ENCODE measurements around the gene GJA9. TPM values are rescaled to one million over a fixed set of nuclear protein-coding genes. Genes with fewer than 3 reads are reported as not detected.
"Not testable (repeated sequence)": the region's sequence is repeated elsewhere in the genome, so short reads cannot be mapped to it uniquely, and the experiment has no call there.

The GJA9 gene
- total RNA-seq (2014; rRNA removed; shearing (Covaris generic)), result not detected in 2 replicates

DNA sequence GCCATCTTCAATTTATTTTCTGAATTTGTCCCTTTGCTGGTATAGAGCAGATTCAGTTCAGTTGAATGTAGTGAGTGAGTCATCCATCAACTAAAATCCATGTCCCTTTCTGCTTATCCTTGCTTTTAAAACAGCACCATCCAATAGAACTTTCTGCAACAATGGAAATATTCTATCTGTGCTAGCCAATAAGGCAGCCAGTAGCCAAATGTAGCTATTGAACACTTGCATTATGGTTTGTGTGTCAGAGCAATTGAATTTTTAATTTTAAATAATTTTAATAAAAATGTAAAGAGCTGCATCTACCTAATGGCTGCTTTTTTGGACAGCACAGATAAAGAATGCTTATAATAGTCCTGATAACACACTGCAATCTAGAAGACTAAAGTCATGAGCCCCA is at the start of gene GJA9:
TSS of gene GJA9 (minus strand) at position 101 of the 400 bp plus-strand sequence. CDS start 5,489 bp downstream, outside the sequence.
- Histone ChIP-seq H3K36me3 (no peaks in the 10 kb centered on the region), H3K27ac (no peak within 1 kb of the TSS), H3K4me3 (no peak within 1 kb of the TSS), H3K27me3 (replicated peaks) (no peaks in the 10 kb centered on the region), H3K9me3 (replicated peaks) (no peaks in the 10 kb centered on the region), H3K4me1 (replicated peaks) (no peaks in the 10 kb centered on the region)
- no peak for DNase-seq (ENCODE audit: low read depth in 1 of 2, low spot score in 2 of 2)

- no peak overlapping the region for H3K27ac ChIP-seq
- no peaks in the 10 kb centered on the region for H3K36me3 ChIP-seq
- no peaks in the 10 kb centered on the region for H3K9me3 ChIP-seq (replicated peaks)
- H3K4me1 ChIP-seq (replicated peaks), result no peaks in the 10 kb centered on the region
- no peaks in the 10 kb centered on the region for H3K27me3 ChIP-seq (replicated peaks)
- no peak for DNase-seq (ENCODE audit: low read depth in 1 of 2, low spot score in 2 of 2)
- no peak overlapping the region for H3K4me3 ChIP-seq
Observed at GRCh38 chr1:38929476-38929875, 48.1 kb upstream of the GJA9 start.

DNA sequence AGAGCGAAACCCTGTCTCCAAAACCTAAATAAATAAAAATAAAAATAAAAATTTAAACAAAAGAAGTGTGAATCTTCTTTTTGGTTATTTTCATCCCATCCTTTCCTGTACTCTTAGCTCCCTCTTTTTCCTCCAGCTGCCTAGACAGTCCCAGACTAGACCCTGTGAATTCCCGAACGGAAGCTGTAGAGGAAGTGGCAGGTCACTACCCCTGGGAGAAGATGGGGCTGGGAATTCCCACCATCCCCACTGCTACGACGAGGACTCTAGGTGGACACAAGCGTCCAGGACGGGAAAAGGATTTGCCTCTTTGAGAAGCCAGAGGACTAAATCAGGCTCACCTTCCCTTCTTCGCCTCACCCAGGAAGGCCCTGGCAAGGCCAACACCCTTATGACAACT is 47.7 kb upstream of the GJA9 start:
- Histone ChIP-seq H3K36me3 (no peaks in the 10 kb centered on the region), H3K9me3 (replicated peaks) (no peaks in the 10 kb centered on the region), H3K4me3 (no peak overlapping the region), H3K27me3 (replicated peaks) (no peaks in the 10 kb centered on the region), H3K27ac (no peak overlapping the region), H3K4me1 (replicated peaks) (no peaks in the 10 kb centered on the region)
- DNase-seq (ENCODE audit: low read depth in 1 of 2, low spot score in 2 of 2), result no peak

DNA sequence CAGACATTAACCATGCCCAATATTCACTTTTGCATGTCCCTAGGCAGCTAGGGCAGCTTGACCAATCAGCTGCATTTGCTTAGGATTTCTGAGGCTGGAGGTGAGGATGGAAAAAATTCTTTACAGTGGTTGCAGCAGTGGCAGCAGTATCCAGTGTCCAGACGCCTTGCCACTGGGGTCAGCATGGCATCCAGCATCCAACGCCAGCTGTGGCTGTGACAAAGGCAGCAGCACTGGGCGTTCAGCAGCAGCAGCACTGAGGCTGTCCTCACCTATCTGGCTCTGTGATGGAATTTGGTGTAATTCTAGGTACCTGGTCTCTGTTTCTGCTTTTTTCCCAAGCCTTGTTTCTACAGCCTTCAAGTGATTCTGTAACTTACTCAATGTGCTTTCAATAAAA is 44.7 kb upstream of the GJA9 start:
- Histone ChIP-seq H3K36me3 (no peaks in the 10 kb centered on the region), H3K9me3 (replicated peaks) (no peaks in the 10 kb centered on the region), H3K27ac (no peak overlapping the region), H3K27me3 (replicated peaks) (no peaks in the 10 kb centered on the region), H3K4me3 (no peak overlapping the region), H3K4me1 (replicated peaks) (no peaks in the 10 kb centered on the region)
- no peak for DNase-seq (ENCODE audit: low read depth in 1 of 2, low spot score in 2 of 2)

DNA sequence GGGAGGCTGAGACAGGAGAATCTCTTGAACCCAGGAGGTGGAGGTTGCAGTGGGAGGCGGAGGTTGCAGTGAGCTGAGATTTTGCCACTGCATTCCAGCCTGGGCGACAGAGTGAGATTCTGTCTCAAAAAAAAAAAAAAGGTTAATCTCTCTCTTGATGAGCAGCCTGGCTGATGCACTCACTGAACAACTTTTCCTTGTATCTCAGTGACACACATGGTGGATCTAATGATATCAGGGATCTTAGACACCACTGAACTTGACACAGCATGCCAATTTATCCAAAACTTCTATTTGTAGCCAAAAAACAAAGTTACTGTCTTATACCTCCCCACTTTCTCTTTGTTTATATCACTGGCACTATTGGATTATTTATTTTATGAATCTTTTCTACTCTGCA is 44.0 kb upstream of the GJA9 start:
- no peaks in the 10 kb centered on the region for H3K9me3 ChIP-seq (replicated peaks)
- no peaks in the 10 kb centered on the region for H3K36me3 ChIP-seq
- no peaks in the 10 kb centered on the region for H3K4me1 ChIP-seq (replicated peaks)
- no peak overlapping the region for H3K4me3 ChIP-seq
- DNase-seq (ENCODE audit: low read depth in 1 of 2, low spot score in 2 of 2), result no peak
- H3K27ac ChIP-seq, result no peak overlapping the region
- no peaks in the 10 kb centered on the region for H3K27me3 ChIP-seq (replicated peaks)

GRCh38 chr1:38923607-38924006 is 42.2 kb upstream of the GJA9 start:
- Histone ChIP-seq H3K4me1 (replicated peaks) (no peaks in the 10 kb centered on the region), H3K4me3 (no peak overlapping the region), H3K27me3 (replicated peaks) (no peaks in the 10 kb centered on the region), H3K9me3 (replicated peaks) (no peaks in the 10 kb centered on the region), H3K36me3 (no peaks in the 10 kb centered on the region), H3K27ac (no peak overlapping the region)
- DNase-seq (ENCODE audit: low read depth in 1 of 2, low spot score in 2 of 2), result no peak

DNA sequence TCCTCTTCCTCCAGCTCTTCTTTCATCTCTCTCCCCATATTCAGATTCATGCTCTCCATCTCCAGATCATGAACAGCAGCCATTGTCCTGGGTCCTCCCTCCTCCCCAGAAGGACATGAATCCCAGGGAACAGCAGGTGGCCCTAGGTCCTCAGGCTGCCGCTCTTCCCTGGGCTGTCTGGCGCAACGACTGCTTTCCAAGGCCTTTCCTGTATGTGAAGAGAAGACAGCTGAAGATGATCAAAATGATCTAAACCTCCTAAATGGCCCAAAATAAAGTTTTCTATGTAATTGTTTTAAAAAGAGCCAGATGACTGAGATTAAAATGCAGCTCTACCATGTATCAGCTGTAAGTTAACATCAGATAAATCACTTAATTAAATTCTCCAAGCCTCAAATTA is 37.7 kb upstream of the GJA9 start:
- no peak for DNase-seq (ENCODE audit: low read depth in 1 of 2, low spot score in 2 of 2)
- H3K36me3 ChIP-seq, result no peaks in the 10 kb centered on the region
- H3K27me3 ChIP-seq (replicated peaks), result no peaks in the 10 kb centered on the region
- no peak overlapping the region for H3K4me3 ChIP-seq
- no peaks in the 10 kb centered on the region for H3K4me1 ChIP-seq (replicated peaks)
- H3K27ac ChIP-seq, result no peak overlapping the region
- no peaks in the 10 kb centered on the region for H3K9me3 ChIP-seq (replicated peaks)

GRCh38 chr1:38918568-38918967 is 37.2 kb upstream of the GJA9 start:
- H3K4me1 ChIP-seq (replicated peaks), result no peaks in the 10 kb centered on the region
- H3K9me3 ChIP-seq (replicated peaks), result no peaks in the 10 kb centered on the region
- no peaks in the 10 kb centered on the region for H3K27me3 ChIP-seq (replicated peaks)
- no peak overlapping the region for H3K27ac ChIP-seq
- H3K36me3 ChIP-seq, result no peaks in the 10 kb centered on the region
- no peak for DNase-seq (ENCODE audit: low read depth in 1 of 2, low spot score in 2 of 2)
- no peak overlapping the region for H3K4me3 ChIP-seq

DNA sequence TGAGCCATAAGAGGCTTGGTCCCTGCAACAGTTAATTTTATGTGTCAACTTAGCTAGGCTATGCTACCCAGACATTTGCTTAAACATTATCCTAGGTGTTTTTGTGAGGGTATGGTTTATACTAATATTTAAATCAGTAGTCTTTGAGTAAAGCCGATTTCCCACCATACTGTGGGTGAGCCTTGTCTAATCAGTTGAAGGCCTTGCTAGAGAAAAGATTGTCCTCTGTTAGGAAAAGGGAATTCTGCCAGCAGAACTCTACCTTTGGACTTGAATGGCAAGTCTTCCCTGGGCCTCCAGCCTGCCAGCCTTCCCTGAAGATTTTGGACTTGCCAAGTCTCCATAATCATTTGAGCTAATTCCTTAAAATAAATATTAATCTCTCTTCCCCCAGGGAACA is 36.4 kb upstream of the GJA9 start:
- Histone ChIP-seq H3K9me3 (replicated peaks) (no peaks in the 10 kb centered on the region), H3K4me3 (no peak overlapping the region), H3K27me3 (replicated peaks) (no peaks in the 10 kb centered on the region), H3K27ac (no peak overlapping the region), H3K4me1 (replicated peaks) (no peaks in the 10 kb centered on the region), H3K36me3 (no peaks in the 10 kb centered on the region)
- DNase-seq (ENCODE audit: low read depth in 1 of 2, low spot score in 2 of 2), result no peak

DNA sequence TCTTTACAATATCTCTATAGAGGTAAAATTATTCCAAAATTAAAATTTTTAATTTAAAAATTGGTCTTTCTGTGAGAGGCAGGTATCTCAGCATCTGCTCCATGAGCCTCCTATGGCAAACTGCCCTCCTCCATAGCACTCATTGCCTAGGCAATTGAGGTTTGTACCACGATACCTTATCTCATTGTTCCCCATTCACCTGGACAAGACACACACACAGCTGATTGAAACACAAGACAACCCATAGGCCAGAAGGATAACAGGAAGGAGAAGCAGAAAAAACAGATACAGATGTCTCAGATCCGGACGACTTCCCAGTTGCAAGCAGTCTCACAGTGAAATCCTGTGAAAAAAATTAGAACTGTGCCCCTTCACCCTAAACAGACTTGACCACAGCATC is 36.0 kb upstream of the GJA9 start:
- Histone ChIP-seq H3K36me3 (no peaks in the 10 kb centered on the region), H3K4me1 (replicated peaks) (no peaks in the 10 kb centered on the region), H3K9me3 (replicated peaks) (no peaks in the 10 kb centered on the region), H3K27ac (no peak overlapping the region), H3K4me3 (no peak overlapping the region), H3K27me3 (replicated peaks) (no peaks in the 10 kb centered on the region)
- DNase-seq (ENCODE audit: low read depth in 1 of 2, low spot score in 2 of 2), result no peak

GRCh38 chr1:38915352-38915948 is 34.1 kb upstream of the GJA9 start:
- Histone ChIP-seq H3K27ac (no peak overlapping the region), H3K9me3 (replicated peaks) (no peaks in the 10 kb centered on the region), H3K4me1 (replicated peaks) (no peaks in the 10 kb centered on the region), H3K36me3 (no peaks in the 10 kb centered on the region), H3K27me3 (replicated peaks) (no peaks in the 10 kb centered on the region), H3K4me3 (no peak overlapping the region)
- DNase-seq (ENCODE audit: low read depth in 1 of 2, low spot score in 2 of 2), result no peak

GRCh38 chr1:38914908-38915307 is 33.5 kb upstream of the GJA9 start:
- H3K27me3 ChIP-seq (replicated peaks); H3K9me3 ChIP-seq (replicated peaks); H3K4me1 ChIP-seq (replicated peaks); DNase-seq (ENCODE audit: low read depth in 1 of 2, low spot score in 2 of 2); H3K27ac ChIP-seq; H3K36me3 ChIP-seq; H3K4me3 ChIP-seq: not testable (repeated sequence)

- H3K9me3 ChIP-seq (replicated peaks), result no peaks in the 10 kb centered on the region
- H3K4me3 ChIP-seq, result no peak overlapping the region
- H3K27me3 ChIP-seq (replicated peaks), result no peaks in the 10 kb centered on the region
- no peaks in the 10 kb centered on the region for H3K36me3 ChIP-seq
- DNase-seq (ENCODE audit: low read depth in 1 of 2, low spot score in 2 of 2), result no peak
- H3K4me1 ChIP-seq (replicated peaks), result no peaks in the 10 kb centered on the region
- H3K27ac ChIP-seq, result no peak overlapping the region
Observed at GRCh38 chr1:38908821-38909220, 27.4 kb upstream of the GJA9 start.

DNA sequence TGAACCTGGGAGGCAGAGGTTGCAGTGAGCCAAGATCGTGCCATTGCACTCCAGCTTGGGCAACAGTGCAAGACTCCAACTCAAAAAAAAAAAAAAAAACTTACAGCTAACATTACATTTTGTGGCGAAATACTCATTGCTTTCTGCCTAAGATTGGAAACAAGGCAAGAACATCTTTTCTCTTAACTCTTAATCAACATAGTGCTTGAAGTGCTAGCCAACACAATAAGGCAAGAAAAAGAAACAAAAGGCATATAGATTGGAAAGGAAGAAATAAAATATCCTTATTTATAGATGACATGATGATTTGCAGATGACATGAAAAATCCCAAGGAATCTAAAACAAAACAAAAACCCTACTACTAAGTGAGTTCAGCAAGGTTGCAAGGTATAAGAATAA is 24.6 kb upstream of the GJA9 start:
- Histone ChIP-seq H3K27ac (no peak overlapping the region), H3K36me3 (no peaks in the 10 kb centered on the region), H3K4me3 (no peak overlapping the region), H3K4me1 (replicated peaks) (no peaks in the 10 kb centered on the region), H3K27me3 (replicated peaks) (no peaks in the 10 kb centered on the region), H3K9me3 (replicated peaks) (no peaks in the 10 kb centered on the region)
- no peak for DNase-seq (ENCODE audit: low read depth in 1 of 2, low spot score in 2 of 2)

GRCh38 chr1:38899560-38899959 is 18.2 kb upstream of the GJA9 start:
- H3K27ac ChIP-seq, result no peak overlapping the region
- H3K27me3 ChIP-seq (replicated peaks), result no peaks in the 10 kb centered on the region
- H3K9me3 ChIP-seq (replicated peaks), result no peaks in the 10 kb centered on the region
- DNase-seq (ENCODE audit: low read depth in 1 of 2, low spot score in 2 of 2), result no peak
- no peak overlapping the region for H3K4me3 ChIP-seq
- H3K36me3 ChIP-seq, result no peaks in the 10 kb centered on the region
- H3K4me1 ChIP-seq (replicated peaks), result no peaks in the 10 kb centered on the region
